A673 (cell line): ENCODE data around the gene SLC16A5. TPM values are rescaled to one million over a fixed set of nuclear protein-coding genes. Genes with fewer than 3 reads are reported as not detected.

Source experiments
- Bru-seq: library from RNA; stranded (reverse); fragments of 400-500 nt; gene quantifications from one replicate; lab custom pipeline; 2021; lab: Mats Ljungman, UMichigan
- BruChase-seq, 2 experiments: library from RNA; stranded (reverse); fragments of 400-500 nt; gene quantifications; one replicate each; lab custom pipeline; 2021; lab: Mats Ljungman, UMichigan
- BruUV-seq: library from RNA; stranded (reverse); fragments of 400-500 nt; replicated peaks from 2 replicates; lab custom pipeline; 2021; lab: Mats Ljungman, UMichigan
- CTCF ChIA-PET: fragments of 300-600 bp; sonication (Branson Sonifier 250); formaldehyde crosslinking; loops from one replicate; lab custom pipeline; 2022; ENCODE audit warnings: antibody characterized with exemption; lab: Charles Lee
- POLR2A ChIA-PET: fragments of 300-600 bp; sonication (Branson Sonifier 250); formaldehyde crosslinking; loops from one replicate; lab custom pipeline; 2022; ENCODE audit warnings: antibody characterized with exemption; ENCODE audit not compliant: low non-redundant PET; lab: Charles Lee
- DNase-seq: peaks from one replicate; pipeline ENCODE4 v3.0.0-alpha.2; 2015; ENCODE audit warnings: low spot score
- H3K27ac ChIP-seq: fragments of 200-600 bp; sonication (generic); 2 replicates; pipeline ENCODE4 v1.5.1; 2016; ENCODE audit warnings: mixed run types, low read depth, mild to moderate bottlenecking, mixed read lengths, antibody characterized with exemption, low read length; ENCODE audit not compliant: poor library complexity, severe bottlenecking
- H3K27me3 ChIP-seq: fragments of 200-600 bp; sonication (generic); replicated peaks from 2 replicates; pipeline ENCODE4 v1.6.1; 2017; ENCODE audit warnings: mixed run types, low read depth, mild to moderate bottlenecking, mixed read lengths, antibody characterized with exemption, low read length; ENCODE audit not compliant: insufficient read depth, poor library complexity
- H3K36me3 ChIP-seq: fragments of 200-600 bp; sonication (generic); 2 replicates; pipeline ENCODE4 v1.6.1; 2016; ENCODE audit warnings: mixed run types, mild to moderate bottlenecking, mixed read lengths, antibody characterized with exemption, low read length; ENCODE audit not compliant: insufficient read depth, poor library complexity, severe bottlenecking
- H3K4me1 ChIP-seq: fragments of 200-600 bp; sonication (generic); 2 replicates; pipeline ENCODE4 v1.6.1; 2017; ENCODE audit warnings: mixed run types, mild to moderate bottlenecking, mixed read lengths, antibody characterized with exemption, low read length; ENCODE audit not compliant: insufficient read depth, poor library complexity, severe bottlenecking
- H3K4me3 ChIP-seq: fragments of 200-600 bp; sonication (generic); 2 replicates; pipeline ENCODE4 v1.5.1; 2016; ENCODE audit warnings: low read depth, mixed run types, mild to moderate bottlenecking, mixed read lengths, low read length; ENCODE audit not compliant: poor library complexity, severe bottlenecking
- H3K9me3 ChIP-seq: fragments of 200-600 bp; sonication (generic); 2 replicates; pipeline ENCODE4 v1.6.1; 2016; ENCODE audit warnings: mixed run types, low read depth, mild to moderate bottlenecking, mixed read lengths, antibody characterized with exemption, low read length; ENCODE audit not compliant: poor library complexity, severe bottlenecking
- EZH2 ChIP-seq: fragments of 200-600 bp; sonication (generic); IDR thresholded peaks from 2 replicates; pipeline ENCODE4 v1.6.1; 2017; ENCODE audit warnings: borderline replicate concordance, low read depth, mild to moderate bottlenecking, mixed read lengths, antibody characterized with exemption, low read length; ENCODE audit not compliant: poor library complexity, severe bottlenecking
- intact Hi-C: fragments of 100-400 bp; cut with micrococcal nuclease; formaldehyde crosslinking; loops from one replicate; pipeline ENCODE4 v1.10.0; 2022; ENCODE audit not compliant: unreplicated experiment
- long read RNA-seq: library from polyadenylated mRNA; stranded (forward); transcript quantifications from one replicate; pipeline ENCODE4 v2.0.0, GENCODE V29; 2022
- total RNA-seq: library from RNA; stranded (reverse); gene quantifications from 2 replicates; pipeline ENCODE4 v1.2.3, GENCODE V29; 2021
- TF ChIP-seq, protein P1 (sequence below): fragments of 300-800, 200-600 bp; sonication (generic); conservative IDR thresholded peaks from 2 replicates; pipeline ENCODE4 v1.5.1; 2017; ENCODE audit warnings: low read depth, mild to moderate bottlenecking, antibody characterized with exemption, low read length, moderate library complexity, mixed read lengths

The SLC16A5 gene, protein sequence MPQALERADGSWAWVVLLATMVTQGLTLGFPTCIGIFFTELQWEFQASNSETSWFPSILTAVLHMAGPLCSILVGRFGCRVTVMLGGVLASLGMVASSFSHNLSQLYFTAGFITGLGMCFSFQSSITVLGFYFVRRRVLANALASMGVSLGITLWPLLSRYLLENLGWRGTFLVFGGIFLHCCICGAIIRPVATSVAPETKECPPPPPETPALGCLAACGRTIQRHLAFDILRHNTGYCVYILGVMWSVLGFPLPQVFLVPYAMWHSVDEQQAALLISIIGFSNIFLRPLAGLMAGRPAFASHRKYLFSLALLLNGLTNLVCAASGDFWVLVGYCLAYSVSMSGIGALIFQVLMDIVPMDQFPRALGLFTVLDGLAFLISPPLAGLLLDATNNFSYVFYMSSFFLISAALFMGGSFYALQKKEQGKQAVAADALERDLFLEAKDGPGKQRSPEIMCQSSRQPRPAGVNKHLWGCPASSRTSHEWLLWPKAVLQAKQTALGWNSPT
- total RNA-seq (0.80 and 3.1 TPM in 2 replicates), Bru-seq, nascent RNA (percentile 28 among the genes with signal in this experiment), BruChase-seq, experiment 1, labeled RNA remaining after a 2-hour chase (percentile 25 among the genes with signal in this experiment), BruChase-seq, experiment 2, labeled RNA remaining after a 6-hour chase (percentile 30 among the genes with signal in this experiment)
- long read RNA-seq, partial matches to known transcripts, result 2 of 4 reads
- long read RNA-seq, other reads (novel, unspliced or antisense), result 2 of 4 reads

GRCh38 chr17:75087558-75088453 lies at the start of gene SLC16A5:
Gene SLC16A5, plus strand, starts transcription at chr17:75087954. Its CDS starts 5,683 bp downstream, at chr17:75093637.
- CTCF ChIA-PET, result no interaction called here
- Histone ChIP-seq H3K27ac (peak within 1 kb of the TSS; percentile 56), H3K4me3 (peak within 1 kb of the TSS; percentile 52), H3K4me1 (peaks cover 4% of the 10 kb centered on the region), H3K27me3 (no peaks in the 10 kb centered on the region), H3K9me3 (no peaks in the 10 kb centered on the region), H3K36me3 (no peaks in the 10 kb centered on the region)
- POLR2A ChIA-PET, result no interaction called here
- peak; percentile 74 for DNase-seq
- intact Hi-C loops, result no loop called here
- TF ChIP-seq, protein P1, sequence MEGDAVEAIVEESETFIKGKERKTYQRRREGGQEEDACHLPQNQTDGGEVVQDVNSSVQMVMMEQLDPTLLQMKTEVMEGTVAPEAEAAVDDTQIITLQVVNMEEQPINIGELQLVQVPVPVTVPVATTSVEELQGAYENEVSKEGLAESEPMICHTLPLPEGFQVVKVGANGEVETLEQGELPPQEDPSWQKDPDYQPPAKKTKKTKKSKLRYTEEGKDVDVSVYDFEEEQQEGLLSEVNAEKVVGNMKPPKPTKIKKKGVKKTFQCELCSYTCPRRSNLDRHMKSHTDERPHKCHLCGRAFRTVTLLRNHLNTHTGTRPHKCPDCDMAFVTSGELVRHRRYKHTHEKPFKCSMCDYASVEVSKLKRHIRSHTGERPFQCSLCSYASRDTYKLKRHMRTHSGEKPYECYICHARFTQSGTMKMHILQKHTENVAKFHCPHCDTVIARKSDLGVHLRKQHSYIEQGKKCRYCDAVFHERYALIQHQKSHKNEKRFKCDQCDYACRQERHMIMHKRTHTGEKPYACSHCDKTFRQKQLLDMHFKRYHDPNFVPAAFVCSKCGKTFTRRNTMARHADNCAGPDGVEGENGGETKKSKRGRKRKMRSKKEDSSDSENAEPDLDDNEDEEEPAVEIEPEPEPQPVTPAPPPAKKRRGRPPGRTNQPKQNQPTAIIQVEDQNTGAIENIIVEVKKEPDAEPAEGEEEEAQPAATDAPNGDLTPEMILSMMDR, result no peak
- TF ChIP-seq EZH2, result no peak
- BruUV-seq, result no TSS peak

DNA sequence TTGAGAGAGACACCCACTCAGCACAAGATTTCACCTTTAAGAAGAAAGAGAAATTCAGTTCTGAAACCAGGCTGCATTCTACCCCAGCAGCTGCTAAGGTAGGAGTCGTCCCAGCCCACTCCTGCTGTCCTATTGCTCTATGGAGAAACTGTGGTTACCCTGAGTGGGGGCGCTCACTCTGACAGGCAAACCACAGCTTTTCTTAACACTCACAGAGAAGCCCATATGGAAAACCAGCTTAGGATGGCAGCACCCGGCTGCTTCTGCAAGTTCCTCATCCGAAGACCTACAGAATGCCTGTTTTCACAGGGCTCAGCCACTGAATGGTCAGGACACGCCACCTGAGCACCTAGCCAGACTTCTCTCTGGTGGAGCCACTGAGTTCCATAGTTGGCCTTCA lies 48.5 kb upstream of the SLC16A5 start:
- no peak for TF ChIP-seq EZH2
- TF ChIP-seq, protein P1, result no peak
- no peak for DNase-seq
- Histone ChIP-seq H3K36me3 (peaks cover 42% of the 10 kb centered on the region), H3K4me3 (no peak overlapping the region), H3K4me1 (peaks cover 18% of the 10 kb centered on the region), H3K27ac (no peak overlapping the region), H3K27me3 (no peaks in the 10 kb centered on the region), H3K9me3 (no peaks in the 10 kb centered on the region)
- BruUV-seq, result no TSS peak
- CTCF ChIA-PET, result no interaction called here
- POLR2A ChIA-PET, result no interaction called here
- intact Hi-C loops, result loop anchor here (10.0 kb wide), 2 partner anchors 166 to 366 kb away; partner anchors contain the start of genes GRB2 and NUP85
